NCI-H146 (cell line): ENCODE results near the gene GCM1.

Source experiments
- DNase-seq: peaks from one replicate; lab custom pipeline; 2025; lab: John Stamatoyannopoulos, UW

The GCM1 gene

DNA sequence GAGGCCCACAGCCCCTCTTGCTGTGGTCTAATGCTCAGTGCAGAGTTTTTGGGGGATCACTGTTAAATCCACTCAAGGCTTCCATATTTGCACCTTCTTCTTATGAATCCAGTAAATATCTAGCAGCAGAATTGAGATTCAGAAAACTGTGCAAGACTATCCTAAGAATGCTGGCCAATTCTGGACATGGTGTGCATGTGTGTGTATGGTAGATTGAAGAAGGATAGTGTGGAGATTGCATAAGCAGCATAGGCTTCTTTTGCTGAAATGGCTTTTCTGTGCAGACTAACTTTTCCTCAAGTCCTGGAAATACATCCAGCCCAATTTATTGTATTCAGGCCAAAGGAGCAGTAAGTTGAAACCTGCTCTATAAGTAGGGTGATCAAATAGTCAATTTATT lies 43.7 kb downstream of the GCM1 start:
- no peak for DNase-seq

DNA sequence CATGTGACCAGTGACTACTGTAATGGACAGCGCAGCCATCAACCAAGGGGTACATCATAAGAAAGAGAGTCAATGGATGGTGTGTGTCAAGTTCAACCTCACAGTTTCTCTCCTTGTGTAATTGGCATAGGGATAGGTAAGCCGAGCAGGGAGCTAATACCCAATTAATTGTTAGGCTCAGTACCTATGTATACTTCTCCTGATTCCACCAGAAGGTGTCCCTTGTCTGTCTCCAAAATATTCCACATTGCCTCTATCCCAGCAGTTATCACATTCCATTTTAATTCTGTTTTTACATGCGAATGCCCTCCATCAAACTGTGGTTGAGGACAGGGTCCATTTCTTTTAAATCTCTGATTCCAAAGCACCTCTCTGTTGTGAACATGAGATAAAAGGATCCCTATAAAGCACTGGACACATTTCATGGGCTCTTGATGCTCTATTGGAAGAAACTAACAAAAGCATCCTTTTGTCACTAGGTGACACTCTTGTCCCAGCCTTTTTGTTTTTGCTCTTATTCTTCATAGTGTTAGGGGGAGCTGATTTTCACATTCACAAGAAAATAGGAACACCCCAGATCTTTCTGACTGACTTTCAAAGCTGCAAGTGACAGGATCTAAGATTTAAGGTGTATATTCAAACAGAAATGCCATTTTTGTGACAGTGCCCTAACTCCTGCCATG lies 44.5 kb downstream of the GCM1 start:
- DNase-seq = peak; percentile 35

DNA sequence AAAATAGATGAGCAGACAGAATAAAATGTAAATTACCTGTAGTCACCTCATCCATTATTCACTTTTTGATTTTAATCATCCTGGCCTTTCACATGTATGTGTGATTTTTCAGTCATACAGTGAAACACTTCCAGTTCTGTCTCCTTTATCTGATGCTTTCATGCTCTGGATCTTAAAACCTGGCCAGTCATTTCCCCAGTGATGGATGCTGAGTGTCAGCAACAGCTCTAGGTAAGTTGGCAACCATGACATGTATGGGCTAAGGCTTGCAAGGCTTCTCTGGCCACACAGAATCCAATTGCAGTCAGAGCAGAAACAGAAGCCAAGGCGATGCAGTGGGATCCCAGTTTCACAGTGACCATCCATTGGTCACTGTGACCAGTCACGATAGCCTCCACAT lies 47.6 kb downstream of the GCM1 start:
- no peak for DNase-seq

DNA sequence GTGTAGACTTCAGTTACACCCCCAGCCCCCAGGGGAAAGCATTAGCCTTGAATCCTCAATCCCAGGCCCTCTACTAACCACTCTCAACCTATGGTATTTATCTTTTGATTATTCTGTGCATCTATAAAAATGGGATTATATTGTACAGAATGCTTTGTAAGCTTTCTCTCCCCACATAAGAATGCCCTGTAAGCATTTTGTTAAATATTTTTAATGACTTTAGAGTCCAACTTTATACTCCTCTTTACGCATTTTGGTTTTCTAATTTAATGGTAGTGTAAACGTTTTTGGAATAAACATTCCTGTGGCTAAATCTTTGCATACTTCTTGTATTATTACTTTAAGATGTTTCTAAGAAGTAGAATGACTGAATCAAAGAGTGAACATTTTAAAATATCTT lies 48.1 kb downstream of the GCM1 start:
- no peak for DNase-seq

DNA sequence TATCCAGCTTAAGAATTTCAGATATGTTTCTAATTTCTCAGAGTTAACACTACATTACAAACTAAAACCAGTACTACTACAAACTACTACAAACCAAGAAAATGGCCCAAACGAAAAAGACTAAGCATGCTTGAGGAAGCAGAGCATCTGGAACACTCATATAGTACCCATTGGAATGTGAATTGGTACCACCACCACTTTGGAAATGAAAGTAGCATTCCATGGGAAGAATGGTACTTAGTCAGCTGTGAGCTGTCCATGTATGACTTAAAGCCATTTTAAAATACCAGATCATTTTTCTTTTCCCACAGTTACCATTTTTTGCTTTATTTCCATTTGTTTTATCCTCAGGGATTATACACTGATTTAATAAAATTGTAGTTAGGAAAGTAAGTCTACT lies 52.9 kb downstream of the GCM1 start:
- DNase-seq = no peak

DNA sequence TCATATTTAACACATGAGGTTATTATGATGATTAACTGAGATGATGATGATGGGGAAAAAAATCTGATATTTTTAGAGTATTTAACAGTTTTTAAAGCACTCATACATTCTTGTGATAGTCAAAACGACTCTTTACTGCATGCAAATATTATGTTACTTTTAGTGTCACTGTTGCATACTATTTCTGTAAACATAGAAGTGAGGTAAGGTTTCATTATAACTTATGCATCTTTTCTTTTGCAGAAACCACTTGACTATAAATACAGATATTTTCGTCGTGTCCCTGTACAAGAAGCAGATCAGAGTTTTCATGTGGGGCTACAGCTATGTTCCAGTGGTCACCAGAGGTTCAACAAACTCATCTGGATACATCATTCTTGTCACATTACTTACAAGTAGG lies 53.4 kb downstream of the GCM1 start:
- no peak for DNase-seq

DNA sequence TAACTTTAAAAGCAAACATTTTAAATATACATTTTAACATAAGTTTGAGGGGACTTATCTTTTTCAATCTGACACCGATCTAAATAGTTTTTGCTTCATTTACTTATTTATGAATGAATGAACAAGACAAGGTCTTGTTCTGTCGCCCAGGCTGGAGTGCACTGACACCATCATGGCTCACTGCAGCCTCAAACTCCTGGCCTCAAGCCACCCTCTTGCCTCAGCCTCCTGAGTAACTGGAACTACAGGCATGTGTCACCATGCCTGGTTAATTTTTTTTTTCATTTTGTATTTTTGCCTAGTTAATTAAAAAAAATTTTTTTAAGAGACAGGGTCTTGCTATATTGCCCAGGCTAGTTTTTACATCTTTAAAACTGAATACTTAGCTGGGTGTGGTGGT lies 58.1 kb downstream of the GCM1 start:
- DNase-seq = no peak

DNA sequence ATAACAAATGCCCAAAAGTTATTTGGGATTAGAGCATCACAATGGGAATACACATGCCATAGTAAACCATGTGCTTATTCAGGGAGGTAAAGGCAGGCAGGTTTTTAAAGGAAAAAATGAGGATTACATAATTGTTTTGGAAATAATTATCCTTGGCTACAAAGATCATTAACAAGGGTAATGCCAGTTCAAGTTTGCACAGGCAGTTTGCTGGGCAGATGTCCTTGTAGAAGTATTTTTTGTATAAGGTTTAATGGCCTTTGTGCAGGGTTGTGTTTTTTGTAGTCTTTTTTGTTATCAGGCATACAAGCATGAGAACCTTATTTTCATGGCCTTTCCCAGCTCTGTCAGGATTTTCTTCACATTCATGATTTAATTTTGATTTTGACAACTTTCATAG lies 58.7 kb downstream of the GCM1 start:
- no peak for DNase-seq

DNA sequence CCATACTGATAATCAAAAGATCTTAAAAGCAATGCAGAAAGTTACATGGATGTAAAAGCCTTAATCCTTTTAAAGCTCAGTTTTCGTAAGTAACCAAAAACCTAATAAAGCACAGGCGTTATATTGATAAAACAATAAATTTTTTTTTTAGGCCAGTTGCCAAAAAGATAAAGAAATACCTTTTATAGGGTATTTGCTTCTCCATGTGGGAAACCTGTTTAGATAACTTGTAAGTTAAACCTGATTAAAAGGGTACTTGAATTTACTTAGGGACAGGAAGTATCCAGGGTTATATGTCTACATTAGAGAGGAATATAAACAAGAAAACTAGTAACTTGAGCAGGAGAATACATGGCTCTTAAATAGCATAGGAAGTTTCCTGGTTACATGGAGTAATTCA lies 62.3 kb downstream of the GCM1 start:
- DNase-seq = no peak

DNA sequence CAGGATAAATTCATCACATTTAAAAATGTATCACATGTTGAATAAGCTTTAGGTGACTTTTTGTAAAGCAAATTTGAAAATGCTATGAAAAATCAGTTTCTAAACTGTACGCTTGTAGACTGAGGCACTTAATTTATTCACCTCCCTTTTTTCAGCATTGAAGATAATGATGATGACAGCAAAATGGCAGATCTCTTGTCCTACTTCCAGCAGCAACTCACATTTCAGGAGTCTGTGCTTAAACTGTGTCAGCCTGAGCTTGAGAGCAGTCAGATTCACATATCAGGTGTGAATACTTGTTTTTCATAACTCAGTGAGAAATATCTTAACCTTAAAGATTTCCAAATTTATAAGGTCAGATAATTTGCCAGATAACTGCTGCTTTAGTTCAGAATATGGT lies 67.8 kb downstream of the GCM1 start:
- DNase-seq = no peak
